GM21825 (cell line): Measurements from ENCODE around the gene MSL1.

Experiments
- ATAC-seq: cut with Tn5 transposase; IDR thresholded peaks from one replicate; pipeline ENCODE4 v1.9.1; 2021; ENCODE audit warnings: mild to moderate bottlenecking, moderate library complexity; ENCODE audit not compliant: unreplicated experiment

The MSL1 gene

DNA sequence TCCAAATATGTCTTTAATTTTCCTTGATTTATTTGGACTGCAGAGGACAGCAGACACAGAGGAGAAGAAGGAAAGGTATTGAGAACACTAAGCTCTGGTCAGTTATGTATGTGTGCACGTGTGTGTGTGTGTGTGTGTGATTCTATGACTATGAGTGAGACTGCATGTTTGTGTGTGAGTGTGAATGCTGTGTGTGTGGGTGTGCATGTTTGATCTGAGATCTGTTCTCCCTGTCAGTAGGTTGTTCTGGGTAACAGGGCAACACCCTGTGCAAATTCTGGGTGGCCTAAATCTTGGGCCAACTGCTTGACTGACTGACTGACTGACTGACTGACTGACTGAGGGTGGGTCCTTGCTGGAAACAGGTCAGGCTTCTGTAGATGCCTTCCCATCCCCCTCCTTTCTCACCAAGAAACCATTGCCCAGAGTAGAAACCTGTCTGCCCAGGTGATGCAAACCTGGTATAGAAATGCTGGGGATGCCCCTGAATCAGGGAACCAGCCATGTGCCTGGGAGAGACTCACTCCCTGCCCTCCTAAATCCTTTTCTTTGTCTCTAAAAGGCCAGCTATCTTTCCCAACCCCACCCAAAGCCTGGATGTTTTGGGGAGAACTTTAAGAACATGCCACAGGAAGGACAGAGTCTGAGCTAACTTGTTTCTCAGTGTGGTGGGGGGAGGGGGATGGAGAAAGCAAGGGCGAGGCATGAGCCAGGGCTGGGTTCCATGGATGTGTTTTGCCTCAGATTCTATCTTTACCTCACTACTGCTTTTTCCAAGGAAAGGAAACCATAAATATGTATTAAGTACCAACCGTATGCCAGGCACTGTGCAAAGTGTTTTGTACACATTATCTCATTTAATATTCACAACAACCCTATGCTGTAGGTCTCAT is 16.9 kb upstream of the MSL1 start:
- ATAC-seq = no peak

- no peak for ATAC-seq
Measured at GRCh38 chr17:40105861-40106759, 15.7 kb upstream of the MSL1 start.

DNA sequence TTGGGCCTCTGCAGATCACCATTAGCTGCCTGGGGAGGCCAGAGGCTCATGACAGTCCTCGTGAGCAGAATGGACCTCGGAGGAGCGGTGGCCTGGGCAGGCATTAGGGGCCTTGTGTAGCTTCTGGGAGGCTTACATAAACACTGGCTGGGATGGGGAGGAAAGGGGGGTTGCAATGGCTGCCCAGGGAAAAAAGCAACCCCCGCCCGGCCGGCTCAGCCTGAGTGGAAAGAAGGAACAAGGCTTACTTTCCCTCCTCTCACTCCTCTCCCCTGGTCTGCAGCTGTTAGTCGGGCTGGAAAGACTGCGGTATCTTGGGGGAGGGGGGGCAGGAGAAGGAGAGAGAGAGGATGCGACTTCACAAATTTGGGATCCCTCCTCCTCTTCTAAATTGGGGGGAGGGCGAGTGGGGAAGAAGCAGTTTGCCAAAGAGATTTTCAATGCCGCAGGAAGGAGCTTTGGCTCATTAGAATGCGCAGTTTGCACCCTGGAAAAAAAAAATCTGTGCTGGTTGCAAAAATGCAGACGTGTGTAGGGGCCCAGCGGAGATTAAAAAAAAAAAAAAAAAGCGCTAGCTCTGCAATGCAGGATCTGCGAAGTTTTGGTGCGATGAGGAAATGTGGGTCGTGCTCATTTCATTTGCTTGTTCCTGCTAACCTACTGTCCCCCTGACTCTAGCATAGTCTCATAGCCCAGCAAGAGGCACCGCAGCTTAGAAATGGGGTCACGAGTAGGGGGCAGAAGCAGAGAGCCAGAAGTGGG is 14.8 kb upstream of the MSL1 start:
- ATAC-seq = no peak

- no peak for ATAC-seq
Measured at GRCh38 chr17:40107522-40108174, 14.1 kb upstream of the MSL1 start.

- no peak for ATAC-seq
Measured at GRCh38 chr17:40108970-40109824, 12.6 kb upstream of the MSL1 start.

GRCh38 chr17:40110026-40110845 is 11.5 kb upstream of the MSL1 start:
- no peak for ATAC-seq

DNA sequence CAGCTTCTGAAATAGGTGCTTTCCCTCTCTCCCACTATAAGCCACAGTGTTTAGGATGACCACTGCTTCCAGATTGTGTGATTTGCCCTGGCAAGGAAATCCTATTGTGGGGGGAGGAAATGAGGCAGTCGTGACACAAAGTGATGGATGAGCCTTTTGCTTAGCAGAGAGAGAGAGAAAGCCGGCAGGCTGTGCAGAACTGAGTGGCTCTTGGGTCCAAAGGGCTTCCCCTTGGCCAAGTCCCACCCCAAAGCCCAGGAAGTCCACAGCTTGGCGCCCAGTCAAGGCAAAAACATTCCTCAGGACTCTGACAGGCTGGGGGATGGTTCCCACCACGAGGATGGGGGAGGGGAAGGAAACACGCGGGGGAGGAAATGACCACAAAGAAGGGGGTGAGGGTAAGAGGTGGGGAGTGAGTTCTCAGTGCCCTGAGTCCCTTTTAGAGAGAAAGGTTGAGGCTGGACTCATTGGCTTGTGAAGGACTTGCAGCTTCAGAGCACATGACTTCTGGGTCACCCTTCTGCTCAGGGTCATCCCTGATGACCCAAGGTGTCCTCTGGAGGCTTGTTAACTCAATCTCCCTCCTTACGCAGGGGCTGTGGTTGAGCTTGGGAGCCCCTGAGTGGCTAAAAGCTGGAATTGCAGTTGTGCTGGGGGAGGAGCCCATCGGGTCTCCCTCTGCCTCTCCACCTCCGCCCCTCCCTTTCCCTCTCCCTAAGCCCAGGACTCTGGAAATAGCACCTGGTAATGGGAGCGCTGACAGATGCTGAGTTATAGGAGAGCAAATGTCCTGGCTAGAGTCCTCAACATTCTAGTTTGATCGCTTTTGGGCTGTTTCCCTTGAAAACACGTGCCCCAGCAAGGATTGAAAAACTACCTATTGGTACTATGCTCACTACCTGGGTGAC is 10.3 kb upstream of the MSL1 start:
- no peak for ATAC-seq

DNA sequence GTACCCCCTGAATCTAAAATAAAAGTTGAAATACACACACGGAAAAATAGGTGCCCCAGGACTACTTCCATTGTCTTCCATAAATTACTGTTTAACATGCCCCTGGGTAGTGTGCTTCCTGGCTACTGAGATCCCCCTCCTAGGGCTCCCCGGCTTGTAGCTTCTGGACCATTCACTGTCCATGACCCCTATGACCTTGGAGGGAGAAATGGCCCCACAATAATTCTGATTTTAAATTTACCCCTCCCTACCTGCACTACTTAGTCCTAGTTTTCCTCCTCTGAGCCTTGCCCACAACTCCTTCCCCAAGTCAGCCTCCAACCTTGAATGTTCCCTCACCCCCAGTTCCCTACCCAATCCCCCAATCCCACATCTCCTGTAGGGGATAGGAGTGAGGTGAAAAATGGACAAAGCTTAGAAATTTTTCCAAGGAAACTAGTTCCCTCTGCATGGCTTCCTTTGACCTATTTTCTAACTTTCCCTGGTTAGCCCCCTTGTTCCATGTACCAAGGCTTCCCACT is 9.5 kb upstream of the MSL1 start:
- no peak for ATAC-seq

DNA sequence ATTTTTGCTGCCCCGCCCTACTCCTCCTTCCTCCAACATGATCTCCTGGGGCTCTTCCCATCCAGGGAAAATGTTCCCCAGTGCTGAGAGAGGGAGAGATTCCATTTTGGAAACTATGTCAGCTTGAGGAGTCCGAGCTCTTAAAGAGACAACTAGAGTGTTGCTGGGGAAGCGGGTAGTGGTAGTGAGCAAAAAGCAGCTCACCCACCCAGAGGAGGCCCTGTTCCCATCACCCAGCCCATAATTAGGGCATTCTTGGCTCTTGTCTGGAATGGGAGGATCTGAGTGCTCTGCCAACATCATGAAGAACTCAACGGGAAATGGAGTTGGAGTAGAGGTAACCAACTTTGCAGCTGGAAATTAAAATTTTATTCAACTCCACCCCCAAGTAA is 9.1 kb upstream of the MSL1 start:
- ATAC-seq = no peak

GRCh38 chr17:40113110-40113906 is 8.5 kb upstream of the MSL1 start:
- ATAC-seq = peak; percentile 77

- no peak for ATAC-seq
Measured at GRCh38 chr17:40113907-40114245, 7.9 kb upstream of the MSL1 start.

- ATAC-seq = no peak
Measured at GRCh38 chr17:40115101-40115436, 6.7 kb upstream of the MSL1 start.

DNA sequence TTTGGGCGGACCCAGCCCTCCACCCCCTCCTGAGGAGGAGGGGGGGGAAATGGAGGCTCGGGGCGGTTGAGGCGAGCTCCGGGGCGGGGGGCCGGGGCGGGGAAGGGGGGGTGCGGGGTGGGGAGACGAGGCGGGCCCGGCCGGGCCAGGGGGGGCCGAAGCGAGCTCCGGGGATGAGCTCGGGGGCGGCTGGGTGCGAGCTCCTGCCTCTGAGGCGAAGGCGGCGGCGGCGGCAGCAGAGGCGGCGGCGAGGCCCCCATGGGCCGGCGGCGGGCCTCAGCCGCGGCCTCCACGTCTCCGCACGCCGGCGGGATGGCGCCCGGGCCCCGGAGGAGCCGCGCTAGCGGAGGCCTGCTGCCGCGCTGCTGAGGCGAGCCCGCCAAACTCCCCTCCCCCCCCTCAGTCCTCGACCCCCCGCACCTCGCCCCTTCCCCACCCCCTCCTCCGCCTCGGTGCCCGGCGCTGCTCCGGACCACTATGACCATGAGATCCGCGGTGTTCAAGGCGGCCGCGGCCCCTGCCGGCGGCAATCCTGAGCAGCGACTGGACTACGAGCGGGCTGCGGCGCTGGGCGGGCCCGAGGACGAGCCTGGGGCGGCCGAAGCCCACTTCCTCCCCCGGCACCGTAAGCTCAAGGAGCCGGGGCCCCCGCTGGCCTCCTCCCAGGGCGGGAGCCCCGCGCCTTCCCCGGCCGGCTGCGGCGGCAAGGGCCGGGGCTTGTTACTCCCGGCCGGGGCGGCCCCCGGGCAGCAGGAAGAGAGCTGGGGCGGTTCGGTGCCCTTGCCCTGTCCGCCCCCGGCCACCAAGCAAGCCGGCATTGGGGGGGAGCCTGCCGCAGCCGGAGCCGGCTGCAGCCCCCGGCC is 596 bp downstream of the MSL1 start:
- ATAC-seq = no peak

DNA sequence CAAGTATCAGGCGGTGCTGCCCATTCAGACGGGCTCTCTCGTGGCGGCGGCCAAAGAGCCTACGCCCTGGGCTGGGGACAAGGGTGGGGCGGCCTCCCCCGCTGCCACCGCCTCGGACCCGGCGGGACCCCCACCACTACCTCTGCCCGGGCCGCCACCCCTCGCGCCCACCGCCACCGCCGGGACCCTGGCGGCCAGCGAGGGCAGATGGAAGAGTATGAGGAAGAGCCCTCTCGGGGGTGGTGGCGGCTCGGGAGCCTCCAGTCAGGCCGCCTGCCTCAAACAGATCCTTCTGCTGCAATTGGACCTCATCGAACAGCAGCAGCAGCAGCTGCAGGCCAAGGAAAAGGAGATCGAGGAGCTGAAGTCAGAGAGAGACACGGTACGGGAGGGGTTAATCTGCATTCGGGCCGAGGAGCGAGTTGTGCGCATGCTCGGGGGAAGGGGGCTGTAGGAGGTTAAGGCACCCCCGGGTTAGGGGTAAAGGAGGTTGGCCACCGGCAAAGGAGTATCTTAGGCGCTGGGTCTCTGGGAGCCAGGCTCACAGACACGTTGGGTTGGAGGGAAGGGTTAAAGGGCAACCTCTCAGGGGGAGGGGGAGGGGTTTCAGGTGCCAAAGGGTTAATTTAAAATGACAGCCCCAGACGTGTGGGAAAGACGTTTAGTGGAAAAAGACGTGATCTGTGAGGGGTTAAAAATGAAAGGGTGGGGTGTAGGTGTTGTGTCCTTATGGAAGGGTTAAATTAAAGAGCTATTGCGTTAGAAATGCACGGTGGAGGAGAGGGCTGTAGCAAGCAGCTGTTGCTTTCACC is 1.4 kb downstream of the MSL1 start:
- no peak for ATAC-seq

DNA sequence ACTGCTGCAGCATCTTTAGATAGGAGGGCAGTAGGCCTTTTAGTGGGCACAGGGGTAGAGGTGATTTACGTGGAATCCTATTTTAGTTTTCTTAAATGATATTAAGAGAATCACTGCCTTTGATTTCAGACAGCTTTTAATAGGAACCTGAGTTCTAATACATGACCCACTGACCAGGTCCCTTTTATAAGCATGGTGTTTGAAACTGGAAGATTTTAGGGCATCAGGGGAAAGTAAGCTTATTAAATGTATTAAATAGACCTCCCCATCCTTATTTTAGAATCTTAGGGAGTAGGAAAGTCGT is 2.0 kb downstream of the MSL1 start:
- no peak for ATAC-seq
